ENCODE measurements around the gene ADAP2. TPM values are rescaled to one million over a fixed set of nuclear protein-coding genes. Genes with fewer than 3 reads are reported as not detected.

The ADAP2 gene
- total and polyA plus RNA-seq, 12 donors: 4.1 to 84.7 (median 32.8) TPM

- Histone ChIP-seq H3K4me3 (peak overlapping the region in 1 of 4 donors; percentile 65), H3K9me3 (replicated peaks in 1 of 3) (no peaks in the 10 kb centered on the region), H3K36me3 (replicated peaks in 1 of 2) (no peaks in the 10 kb centered on the region), H3K27me3 (peaks cover 10% of the 10 kb centered on the region), H3K27ac (peak overlapping the region in 1 of 5 donors; percentile 85), H3K4me1 (replicated peaks in 1 of 2) (peaks cover 9 to 18% of the 10 kb centered on the region in 2 donors)
- TF ChIP-seq POLR2A (IDR thresholded peaks at IDR 0.05) (no peak), CTCF (IDR thresholded peaks at IDR 0.05) (no peak)
- 80 to 85% (median 82%) methylated on average over 11 of the region's 11 CpGs for WGBS, 4 donors
- DNase-seq: no peak
- intact Hi-C loops (cut with DNase I): no loop called here
Observed at GRCh38 chr17:30920683-30921543, 832 bp upstream of the ADAP2 start.

GRCh38 chr17:30922235-30923030 is 688 bp downstream of the ADAP2 start:
- DNase-seq: no peak
- Histone ChIP-seq H3K9me3 (replicated peaks in 1 of 3) (no peaks in the 10 kb centered on the region), H3K27ac (peak overlapping the region in 4 of 5 donors; percentile 5 to 85 (median 38)), H3K36me3 (replicated peaks in 1 of 2) (no peaks in the 10 kb centered on the region), H3K27me3 (peaks cover 11% of the 10 kb centered on the region), H3K4me3 (peak overlapping the region in 2 of 4 donors; percentile 30 to 65), H3K4me1 (replicated peaks in 1 of 2) (peaks cover 9 to 18% of the 10 kb centered on the region in 2 donors)
- no peak for TF ChIP-seq CTCF (IDR thresholded peaks at IDR 0.05)
- TF ChIP-seq POLR2A (IDR thresholded peaks at IDR 0.05): no peak
- WGBS, 4 donors: 2 to 3% (median 2%) methylated on average over 9 to 66 of the region's 66 CpGs
- intact Hi-C loops (cut with DNase I): no loop called here

GRCh38 chr17:30924341-30924740 is 2.6 kb downstream of the ADAP2 start:
- Histone ChIP-seq H3K4me3 (no peak overlapping the region), H3K36me3 (replicated peaks in 1 of 2) (no peaks in the 10 kb centered on the region), H3K9me3 (replicated peaks in 1 of 3) (no peaks in the 10 kb centered on the region), H3K27me3 (peaks cover 11% of the 10 kb centered on the region), H3K27ac (no peak overlapping the region), H3K4me1 (replicated peaks in 1 of 2) (peaks cover 9 to 18% of the 10 kb centered on the region in 2 donors)
- intact Hi-C loops (cut with DNase I): no loop called here
- TF ChIP-seq POLR2A (IDR thresholded peaks at IDR 0.05) (no peak), CTCF (IDR thresholded peaks at IDR 0.05) (no peak)
- no peak for DNase-seq
- WGBS, 4 donors: 46 to 70% (median 62%) methylated on average over 2 of the region's 2 CpGs

GRCh38 chr17:30926516-30926915 is 4.8 kb downstream of the ADAP2 start:
- peaks cover 6 to 14% of the 10 kb centered on the region in 2 donors for H3K4me1 ChIP-seq (replicated peaks in 1 of 2)
- no peak overlapping the region for H3K27ac ChIP-seq
- DNase-seq: no peak
- peaks cover 11% of the 10 kb centered on the region for H3K27me3 ChIP-seq
- no peak overlapping the region for H3K4me3 ChIP-seq
- no peaks in the 10 kb centered on the region for H3K36me3 ChIP-seq (replicated peaks in 1 of 2)
- no peaks in the 10 kb centered on the region for H3K9me3 ChIP-seq (replicated peaks in 1 of 3)
- intact Hi-C loops (cut with DNase I): no loop called here
- WGBS, 4 donors: 68 to 74% (median 70%) methylated on average over 6 of the region's 6 CpGs
- TF ChIP-seq CTCF (IDR thresholded peaks at IDR 0.05): no peak
- TF ChIP-seq POLR2A (IDR thresholded peaks at IDR 0.05): no peak
